ENCODE measurements around the gene DTNA.

Gene DTNA

DNA sequence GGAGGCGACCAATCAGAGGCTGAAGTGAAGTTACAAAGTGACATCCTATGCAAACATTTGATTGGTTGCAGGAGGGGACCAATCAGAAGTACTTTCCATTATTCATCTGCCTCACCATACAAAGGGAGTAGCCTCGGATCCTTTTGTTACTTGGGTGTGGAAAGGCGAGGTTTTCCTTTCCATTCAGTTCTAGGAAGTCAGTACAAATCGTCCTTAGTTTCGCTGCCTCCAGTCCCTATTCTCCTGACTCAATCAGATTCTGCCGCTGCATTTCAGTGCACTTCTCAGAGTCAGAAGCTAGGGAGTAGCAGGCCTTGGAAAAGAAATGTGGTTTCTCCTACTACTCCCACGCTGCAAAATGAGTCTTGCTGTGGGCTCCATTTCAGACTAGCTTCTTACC is 149.4 kb downstream of the DTNA start:
- no peak for DNase-seq (ENCODE audit: low read depth)

DNA sequence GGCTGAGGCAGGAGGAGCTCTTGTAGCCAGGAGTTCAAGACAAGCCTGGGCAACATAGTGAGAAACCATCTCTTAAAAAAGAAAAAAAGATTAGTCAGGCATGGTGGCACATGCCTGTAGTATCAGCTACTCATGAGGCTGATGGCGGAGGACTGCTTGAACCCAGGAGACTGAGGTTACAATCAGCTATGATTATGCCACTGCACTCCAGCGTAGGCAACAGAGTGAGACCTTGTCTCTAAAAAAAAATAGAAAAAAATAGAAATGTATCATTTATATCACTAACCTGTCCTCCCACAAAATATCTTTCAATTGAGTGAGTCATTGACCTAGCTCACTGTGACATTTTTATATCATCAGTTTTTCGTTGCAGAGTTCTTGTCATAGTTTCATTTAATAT is 152.5 kb downstream of the DTNA start:
- DNase-seq (ENCODE audit: low read depth): no peak

DNA sequence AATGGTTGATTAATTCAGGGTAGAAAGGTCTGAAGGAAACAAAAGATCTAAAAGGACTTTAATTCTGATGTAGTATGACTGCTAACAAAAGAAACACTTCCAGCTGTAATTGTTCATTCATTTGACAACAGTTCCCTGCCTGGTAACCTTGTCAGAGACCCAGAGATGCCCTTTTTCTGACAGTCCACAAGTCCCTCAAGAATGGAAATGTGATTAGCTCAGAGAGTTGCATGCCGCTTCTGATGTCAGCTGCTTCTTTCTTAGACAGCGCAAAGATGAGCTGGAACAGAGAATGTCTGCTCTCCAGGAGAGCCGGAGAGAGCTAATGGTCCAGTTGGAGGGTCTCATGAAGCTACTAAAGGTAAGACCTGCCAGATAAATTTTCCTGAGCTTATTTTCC is 153.6 kb downstream of the DTNA start:
- DNase-seq (ENCODE audit: low read depth): no peak

GRCh38 chr18:34864836-34865497 is 154.9 kb downstream of the DTNA start:
- DNase-seq (ENCODE audit: low read depth): no peak

GRCh38 chr18:34866310-34866709 is 156.2 kb downstream of the DTNA start:
- DNase-seq (ENCODE audit: low read depth): no peak

GRCh38 chr18:34866739-34867138 is 156.6 kb downstream of the DTNA start:
- no peak for DNase-seq (ENCODE audit: low read depth)

GRCh38 chr18:34867520-34867919 is 157.4 kb downstream of the DTNA start:
- no peak for DNase-seq (ENCODE audit: low read depth)

- DNase-seq (ENCODE audit: low read depth): no peak
Observed at GRCh38 chr18:34870555-34871310, 160.6 kb downstream of the DTNA start.

GRCh38 chr18:34871435-34871834 is 161.3 kb downstream of the DTNA start:
- no peak for DNase-seq (ENCODE audit: low read depth)

- no peak for DNase-seq (ENCODE audit: low read depth)
Observed at GRCh38 chr18:34872066-34872465, 162.0 kb downstream of the DTNA start.

DNA sequence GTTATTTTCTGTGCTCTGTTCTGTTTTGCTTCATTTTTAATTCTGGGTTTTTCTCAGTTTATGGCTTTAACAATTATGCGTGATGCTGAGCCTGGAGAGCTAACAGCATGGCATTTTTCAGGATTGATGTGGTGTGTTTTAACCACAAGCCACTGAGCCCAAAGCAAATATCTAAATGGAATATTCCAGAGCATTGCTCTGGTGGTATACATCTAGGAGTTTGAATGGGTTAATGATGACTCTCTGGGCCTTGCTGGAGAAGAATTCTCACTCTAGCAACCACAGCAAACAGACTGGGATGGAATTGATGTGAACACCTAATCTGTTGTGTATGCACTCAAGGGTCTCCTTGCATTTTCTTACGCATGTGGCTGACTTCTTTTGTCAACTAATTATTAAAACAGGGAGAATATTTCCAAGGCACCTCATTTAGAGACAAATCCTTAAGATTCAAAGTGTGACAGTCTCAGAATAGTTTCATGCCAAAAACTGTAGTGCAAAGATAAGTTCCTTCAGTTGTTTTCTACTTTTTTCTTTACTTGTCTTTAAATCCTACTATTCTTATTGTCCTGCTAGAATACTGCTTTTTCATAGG is 164.0 kb downstream of the DTNA start:
- DNase-seq (ENCODE audit: low read depth): no peak

DNA sequence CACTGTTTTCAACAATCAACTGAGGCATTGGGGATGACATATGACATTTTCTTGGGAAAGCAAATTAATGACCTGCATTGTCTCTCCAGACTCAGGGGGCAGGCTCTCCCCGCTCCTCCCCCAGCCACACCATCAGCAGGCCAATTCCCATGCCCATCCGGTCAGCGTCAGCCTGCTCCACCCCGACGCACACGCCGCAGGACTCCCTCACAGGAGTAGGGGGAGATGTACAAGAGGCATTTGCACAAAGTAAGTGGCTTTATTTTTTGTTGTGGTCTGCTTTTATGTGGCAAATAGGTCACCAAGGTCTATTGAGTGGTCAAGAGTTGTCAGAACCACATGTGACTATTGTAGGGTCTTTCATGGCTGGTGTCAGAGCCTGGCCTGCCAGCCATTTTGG is 165.1 kb downstream of the DTNA start:
- no peak for DNase-seq (ENCODE audit: low read depth)

GRCh38 chr18:34880403-34880802 is 170.3 kb downstream of the DTNA start:
- DNase-seq (ENCODE audit: low read depth): no peak

DNA sequence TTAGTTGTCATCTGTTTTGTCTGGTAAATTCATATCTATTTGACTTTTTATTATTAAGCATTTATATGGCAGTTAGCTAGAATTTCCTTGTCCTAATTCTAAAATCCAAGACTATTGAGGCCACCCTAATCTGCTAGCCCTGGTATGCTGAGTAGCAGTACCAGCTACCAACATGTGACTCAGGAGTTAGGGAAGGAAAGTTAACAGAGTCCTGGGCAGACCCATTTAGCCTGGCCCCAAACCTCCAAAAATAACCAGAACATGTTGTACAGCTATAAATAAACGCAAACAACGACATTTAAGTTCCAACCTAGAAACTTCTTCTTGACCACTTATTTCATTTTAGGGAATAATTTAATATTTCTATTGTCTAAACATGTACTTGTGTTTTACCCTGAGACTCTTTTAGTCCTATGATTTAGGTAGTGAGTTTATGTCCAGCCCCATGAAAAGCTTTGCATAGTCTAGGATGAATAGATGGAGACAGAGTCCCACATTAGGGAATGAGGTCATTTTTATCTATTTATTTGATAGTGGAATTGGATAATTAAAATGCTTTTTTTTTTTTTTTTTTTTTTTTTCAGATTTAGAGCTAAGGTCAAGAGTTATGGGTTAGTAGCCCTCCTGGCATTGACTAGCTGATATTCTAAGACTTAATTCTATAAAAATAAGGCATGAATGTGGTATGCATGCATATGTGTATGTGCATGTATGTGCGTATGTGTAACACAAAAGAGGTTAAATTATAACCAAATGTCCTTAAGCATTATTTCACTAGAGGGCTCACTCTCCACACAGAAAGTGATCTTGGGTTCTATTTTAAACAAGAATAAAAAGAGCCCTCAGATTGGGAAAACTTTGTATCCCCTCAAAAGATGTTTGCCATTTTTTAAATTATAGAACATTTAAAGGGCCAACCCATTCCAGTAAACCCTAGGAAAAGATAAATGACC is 171.1 kb downstream of the DTNA start:
- DNase-seq (ENCODE audit: low read depth): no peak

DNA sequence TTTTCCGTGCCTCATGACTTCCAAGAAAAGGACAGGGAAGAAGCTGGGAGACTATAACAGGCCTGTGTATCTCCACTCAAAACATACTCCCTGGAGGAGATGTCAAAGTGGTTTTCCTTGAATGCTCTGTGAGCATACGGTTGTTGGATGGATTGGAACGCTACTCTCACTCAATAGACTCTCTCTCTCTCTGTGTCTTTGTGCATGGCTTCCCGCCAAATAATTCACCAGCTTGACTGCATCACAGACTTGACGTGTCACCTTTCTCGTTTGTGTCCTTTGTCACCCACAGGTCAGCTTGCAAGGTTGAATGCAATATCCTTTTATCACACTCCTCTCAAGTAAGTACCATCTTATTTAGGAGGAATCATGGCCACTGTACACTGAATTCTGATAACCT is 174.3 kb downstream of the DTNA start:
- DNase-seq (ENCODE audit: low read depth): no peak

DNA sequence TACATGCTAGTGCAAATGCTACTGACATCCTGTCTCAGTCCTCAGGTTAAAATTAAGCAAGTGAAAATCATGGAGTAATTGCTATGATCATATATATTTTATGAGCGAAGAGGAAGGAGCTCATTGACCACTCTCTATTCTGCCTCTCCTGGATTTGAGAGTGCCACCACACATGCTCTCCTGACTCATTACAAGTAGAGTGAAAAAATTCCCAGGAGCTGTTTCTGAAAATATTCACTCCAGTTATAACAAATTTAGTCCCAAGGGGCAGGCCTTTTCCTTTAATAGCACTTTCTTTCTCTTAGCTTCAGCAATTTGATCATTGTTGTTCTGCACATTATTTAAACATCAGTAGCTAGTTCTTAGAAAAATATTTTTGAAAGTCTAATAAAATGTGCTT is 176.1 kb downstream of the DTNA start:
- no peak for DNase-seq (ENCODE audit: low read depth)

DNA sequence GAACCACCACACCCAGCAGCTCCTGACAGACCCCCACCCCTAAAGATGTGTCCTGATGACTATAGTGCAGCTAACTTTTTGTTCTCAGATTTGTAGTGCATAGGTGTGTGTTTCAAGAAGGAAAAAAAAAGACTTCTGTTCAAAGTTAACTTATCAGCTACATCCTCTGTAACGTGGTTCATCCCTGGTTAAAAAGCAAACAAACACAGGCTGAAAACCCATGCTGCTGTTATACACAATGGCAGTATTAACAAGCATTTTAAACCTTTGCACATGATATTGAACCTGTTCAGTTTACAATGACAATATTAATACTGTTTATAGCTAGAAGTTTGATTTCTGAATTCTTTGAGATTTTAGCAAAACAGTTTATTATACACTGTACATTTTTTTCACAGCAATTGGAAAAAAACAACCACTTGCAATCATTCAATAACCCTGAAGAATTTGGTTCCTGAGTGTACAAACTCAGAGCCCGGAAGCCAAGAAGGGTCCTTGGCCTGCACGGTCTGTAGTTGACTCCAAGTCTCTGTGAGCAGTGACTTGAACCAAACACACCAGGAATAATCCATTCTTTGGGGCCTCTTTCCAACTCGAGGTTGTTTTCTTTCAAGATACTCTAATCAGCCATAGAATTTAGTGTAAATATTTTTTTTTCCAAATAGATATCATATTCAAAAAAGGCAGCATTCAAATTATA is 177.9 kb downstream of the DTNA start:
- no peak for DNase-seq (ENCODE audit: low read depth)

- DNase-seq (ENCODE audit: low read depth): no peak
Observed at GRCh38 chr18:34890486-34891085, 180.5 kb downstream of the DTNA start.

- DNase-seq (ENCODE audit: low read depth): no peak
Observed at GRCh38 chr18:34892379-34892778, 182.3 kb downstream of the DTNA start.

DNA sequence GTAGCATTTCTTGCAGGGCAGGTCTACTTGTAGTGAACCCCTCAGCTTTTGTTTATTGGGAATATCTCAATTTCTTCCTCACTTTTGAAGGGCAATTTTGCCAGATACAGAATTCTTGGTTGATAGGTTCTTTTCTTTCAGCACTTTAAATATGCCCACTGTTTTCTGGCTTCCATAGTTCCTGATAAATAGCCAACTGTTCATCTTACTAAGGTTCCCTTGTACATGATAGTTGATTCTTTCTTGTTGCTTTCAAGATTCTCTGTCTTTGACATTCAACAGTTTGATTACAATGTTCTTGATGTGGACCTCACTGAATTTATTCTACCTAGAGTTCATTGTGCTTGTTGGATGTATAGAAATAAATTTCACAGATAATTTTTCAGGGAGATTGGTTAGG is 183.1 kb downstream of the DTNA start:
- DNase-seq (ENCODE audit: low read depth): no peak

DNA sequence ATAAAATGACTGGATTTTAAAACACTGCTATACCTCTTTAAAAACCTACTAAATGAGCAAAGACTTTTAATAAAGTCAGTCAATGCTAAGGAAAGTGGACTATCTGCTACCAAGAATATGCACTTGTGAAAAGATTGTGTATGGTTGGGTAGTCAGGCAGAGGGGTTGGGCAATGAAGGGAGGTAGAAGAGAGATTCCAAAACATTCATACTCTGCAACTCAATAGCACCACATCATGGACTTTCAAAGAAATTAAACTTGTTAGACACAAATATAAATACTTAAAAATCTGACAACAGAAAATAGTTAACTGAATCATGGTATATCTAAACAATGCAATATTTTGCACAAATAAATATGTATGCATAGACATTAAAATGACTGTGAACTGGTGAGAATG is 191.2 kb downstream of the DTNA start:
- DNase-seq (ENCODE audit: low read depth): no peak
